ENCODE measurements around the gene LAMTOR3.

DNA sequence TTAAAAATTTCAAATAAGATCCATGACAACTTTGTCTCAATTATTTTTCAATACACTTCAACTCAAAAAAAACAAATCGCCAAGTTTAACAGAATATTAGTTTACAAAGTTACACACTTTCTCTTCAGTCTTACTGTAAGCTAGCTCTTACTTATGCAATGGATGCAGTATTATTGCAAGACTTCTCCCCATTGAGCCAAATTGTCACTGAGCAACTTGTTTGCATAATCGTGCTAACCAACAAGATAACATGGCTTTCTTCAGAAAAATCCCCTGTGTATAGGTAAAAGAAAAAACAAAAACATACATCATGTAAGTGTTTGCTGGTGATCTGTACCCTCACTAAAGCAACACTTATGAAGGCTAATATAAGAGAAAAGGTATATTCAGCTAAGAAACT is 33.3 kb upstream of the LAMTOR3 start:
- TF ChIP-seq RUNX3 (IDR thresholded peaks at IDR 0.05; ENCODE audit: low read length) (no peak), NFIC (IDR thresholded peaks at IDR 0.05; ENCODE audit: low read depth, low read length) (no peak), FOS (IDR thresholded peaks at IDR 0.05; ENCODE audit: borderline replicate concordance, extremely low read depth, insufficient read length) (no peak), SUPT20H (IDR thresholded peaks at IDR 0.05; ENCODE audit: borderline replicate concordance, control insufficient read depth, low read depth, low read length) (no peak), EGR1 (IDR thresholded peaks at IDR 0.05; ENCODE audit: borderline replicate concordance in 1 of 2, low read depth in 2 of 2, low read length in 2 of 2) (no peak), SREBF2 (IDR thresholded peaks at IDR 0.05; ENCODE audit: low read length) (no peak), SIN3A (IDR thresholded peaks at IDR 0.05; ENCODE audit: low read depth, low read length) (no peak), HCFC1 (IDR thresholded peaks at IDR 0.05; ENCODE audit: low read length) (no peak), TCF7 (IDR thresholded peaks at IDR 0.05; ENCODE audit: borderline replicate concordance) (no peak), TAF1 (IDR thresholded peaks at IDR 0.05; ENCODE audit: borderline replicate concordance, low read depth, low read length) (no peak), ZNF384 (IDR thresholded peaks at IDR 0.05; ENCODE audit: borderline replicate concordance, low read depth, low read length) (no peak)
- TF ChIP-seq, protein P1, sequence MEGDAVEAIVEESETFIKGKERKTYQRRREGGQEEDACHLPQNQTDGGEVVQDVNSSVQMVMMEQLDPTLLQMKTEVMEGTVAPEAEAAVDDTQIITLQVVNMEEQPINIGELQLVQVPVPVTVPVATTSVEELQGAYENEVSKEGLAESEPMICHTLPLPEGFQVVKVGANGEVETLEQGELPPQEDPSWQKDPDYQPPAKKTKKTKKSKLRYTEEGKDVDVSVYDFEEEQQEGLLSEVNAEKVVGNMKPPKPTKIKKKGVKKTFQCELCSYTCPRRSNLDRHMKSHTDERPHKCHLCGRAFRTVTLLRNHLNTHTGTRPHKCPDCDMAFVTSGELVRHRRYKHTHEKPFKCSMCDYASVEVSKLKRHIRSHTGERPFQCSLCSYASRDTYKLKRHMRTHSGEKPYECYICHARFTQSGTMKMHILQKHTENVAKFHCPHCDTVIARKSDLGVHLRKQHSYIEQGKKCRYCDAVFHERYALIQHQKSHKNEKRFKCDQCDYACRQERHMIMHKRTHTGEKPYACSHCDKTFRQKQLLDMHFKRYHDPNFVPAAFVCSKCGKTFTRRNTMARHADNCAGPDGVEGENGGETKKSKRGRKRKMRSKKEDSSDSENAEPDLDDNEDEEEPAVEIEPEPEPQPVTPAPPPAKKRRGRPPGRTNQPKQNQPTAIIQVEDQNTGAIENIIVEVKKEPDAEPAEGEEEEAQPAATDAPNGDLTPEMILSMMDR (IDR thresholded peaks at IDR 0.05 in 2 of 3, conservative IDR thresholded peaks at IDR 0.05 in 1 of 3; ENCODE audit: control insufficient read depth in 2 of 3, extremely low read depth in 1 of 3, insufficient read depth in 1 of 3, low read depth in 3 of 3, low read length in 3 of 3): no peak
- TF ChIP-seq, protein P2, sequence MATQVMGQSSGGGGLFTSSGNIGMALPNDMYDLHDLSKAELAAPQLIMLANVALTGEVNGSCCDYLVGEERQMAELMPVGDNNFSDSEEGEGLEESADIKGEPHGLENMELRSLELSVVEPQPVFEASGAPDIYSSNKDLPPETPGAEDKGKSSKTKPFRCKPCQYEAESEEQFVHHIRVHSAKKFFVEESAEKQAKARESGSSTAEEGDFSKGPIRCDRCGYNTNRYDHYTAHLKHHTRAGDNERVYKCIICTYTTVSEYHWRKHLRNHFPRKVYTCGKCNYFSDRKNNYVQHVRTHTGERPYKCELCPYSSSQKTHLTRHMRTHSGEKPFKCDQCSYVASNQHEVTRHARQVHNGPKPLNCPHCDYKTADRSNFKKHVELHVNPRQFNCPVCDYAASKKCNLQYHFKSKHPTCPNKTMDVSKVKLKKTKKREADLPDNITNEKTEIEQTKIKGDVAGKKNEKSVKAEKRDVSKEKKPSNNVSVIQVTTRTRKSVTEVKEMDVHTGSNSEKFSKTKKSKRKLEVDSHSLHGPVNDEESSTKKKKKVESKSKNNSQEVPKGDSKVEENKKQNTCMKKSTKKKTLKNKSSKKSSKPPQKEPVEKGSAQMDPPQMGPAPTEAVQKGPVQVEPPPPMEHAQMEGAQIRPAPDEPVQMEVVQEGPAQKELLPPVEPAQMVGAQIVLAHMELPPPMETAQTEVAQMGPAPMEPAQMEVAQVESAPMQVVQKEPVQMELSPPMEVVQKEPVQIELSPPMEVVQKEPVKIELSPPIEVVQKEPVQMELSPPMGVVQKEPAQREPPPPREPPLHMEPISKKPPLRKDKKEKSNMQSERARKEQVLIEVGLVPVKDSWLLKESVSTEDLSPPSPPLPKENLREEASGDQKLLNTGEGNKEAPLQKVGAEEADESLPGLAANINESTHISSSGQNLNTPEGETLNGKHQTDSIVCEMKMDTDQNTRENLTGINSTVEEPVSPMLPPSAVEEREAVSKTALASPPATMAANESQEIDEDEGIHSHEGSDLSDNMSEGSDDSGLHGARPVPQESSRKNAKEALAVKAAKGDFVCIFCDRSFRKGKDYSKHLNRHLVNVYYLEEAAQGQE (IDR thresholded peaks at IDR 0.05; ENCODE audit: low read depth, low read length): no peak

Data from GM12878 (cell line).